Ecto neural progenitor cell (in vitro differentiated cells): Measurements from ENCODE around the gene CPLX4.

Experiments
- DNase-seq: peaks from one replicate; pipeline ENCODE4 v3.0.0-alpha.2; 2018; ENCODE audit warnings: low spot score

Gene CPLX4

DNA sequence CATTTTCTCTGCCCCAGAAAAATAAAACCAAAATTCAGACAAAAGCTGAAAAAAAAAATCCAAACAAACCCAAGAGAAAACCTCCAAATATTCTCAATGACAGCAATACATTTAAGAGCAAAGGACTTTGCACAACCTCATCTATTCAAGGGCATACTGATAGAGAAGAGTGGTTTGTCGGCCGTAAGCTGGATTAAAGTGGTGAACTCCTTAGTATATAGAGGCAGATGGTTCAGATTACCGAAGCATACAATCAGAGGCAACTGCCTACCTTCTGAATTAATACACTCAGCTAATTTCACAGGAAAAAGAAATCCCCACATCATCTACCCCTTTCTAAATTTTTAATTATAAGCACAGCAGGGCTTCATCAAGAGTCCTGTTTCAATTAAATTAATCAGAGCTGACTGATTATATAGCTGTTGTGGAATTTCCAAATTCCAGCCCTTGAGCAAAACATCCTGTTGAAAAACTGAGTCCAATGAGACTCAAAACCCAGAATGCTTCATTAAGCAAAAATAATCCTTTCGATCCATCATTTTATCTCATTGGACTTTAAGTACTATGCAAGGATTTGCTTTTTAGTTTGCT is at the start of gene CPLX4:
Gene CPLX4 (minus strand): TSS at position 190 of the 591 bp plus-strand sequence. CDS start 187 bp downstream, at position 3.
- no peak for DNase-seq

DNA sequence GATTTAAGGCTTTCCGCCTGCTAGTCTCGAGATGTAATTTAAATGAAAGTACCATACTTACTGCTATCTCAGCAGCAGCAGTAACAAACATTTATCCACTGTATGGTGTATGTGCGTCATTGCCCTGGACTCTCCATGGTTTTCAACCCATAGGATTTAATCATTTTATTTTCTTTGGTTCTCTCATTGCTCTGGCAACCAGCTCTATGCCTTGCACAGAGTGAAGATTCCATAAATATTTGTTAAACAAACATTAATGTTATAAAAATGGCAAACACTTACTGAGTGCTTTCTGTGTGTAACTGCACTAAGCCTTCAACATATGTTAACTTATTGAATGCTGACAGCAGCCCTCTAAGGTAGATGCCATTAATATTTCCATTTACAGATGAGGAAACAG is 41.9 kb upstream of the CPLX4 start:
- no peak for DNase-seq

- no peak for DNase-seq
These were observed 41.1 kb upstream of the CPLX4 start for GRCh38 chr18:59359576-59359952.

DNA sequence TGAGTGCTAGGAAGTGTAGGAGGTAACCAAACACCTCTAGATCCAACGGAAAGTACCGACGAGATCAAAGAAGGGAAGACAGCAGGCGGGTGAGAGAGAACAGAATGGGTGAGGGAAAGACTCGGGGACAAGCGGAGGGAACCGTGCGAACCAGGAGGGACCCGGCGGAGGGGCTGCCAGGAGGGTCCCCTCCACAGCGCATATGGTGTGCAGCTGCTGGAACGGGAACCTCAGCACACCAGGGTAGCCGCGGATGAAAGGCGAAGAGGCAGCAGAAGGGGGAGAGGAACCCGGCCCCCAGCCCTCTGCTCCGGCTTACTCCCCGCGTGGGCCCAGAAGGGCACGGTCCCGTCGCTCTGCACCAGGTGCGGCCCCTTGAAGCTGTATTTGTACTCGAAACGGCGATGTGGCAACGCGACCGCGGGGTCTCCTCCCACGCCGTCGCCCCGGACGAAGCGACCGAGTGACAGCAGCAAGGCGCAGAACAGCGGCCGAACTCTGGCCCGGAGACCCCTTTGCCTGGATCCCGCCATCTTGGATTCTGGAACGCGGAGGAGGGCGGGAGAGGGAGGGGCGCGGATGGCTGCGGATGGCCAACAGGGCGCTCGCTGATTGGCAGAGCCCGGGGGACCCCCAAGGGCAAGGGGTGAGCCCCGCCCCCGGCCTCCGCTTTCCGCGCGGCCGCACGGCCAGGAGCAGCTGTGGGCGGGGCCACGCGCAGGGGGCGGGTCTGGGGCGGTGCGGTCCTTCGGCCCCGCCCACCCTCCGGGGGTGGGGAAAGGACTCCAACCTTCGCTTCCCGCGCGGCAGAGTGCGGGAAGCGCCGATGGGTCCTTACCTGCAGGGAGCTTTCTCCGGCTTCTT is 40.5 kb upstream of the CPLX4 start, which contains the start of gene LMAN1:
Gene LMAN1 (minus strand): TSS at position 554 of the 864 bp plus-strand sequence. CDS start 21 bp downstream, at position 533.
- peak; percentile 98 for DNase-seq

GRCh38 chr18:59358414-59358711 is 39.9 kb upstream of the CPLX4 start:
- DNase-seq, result no peak

GRCh38 chr18:59357928-59358327 is 39.5 kb upstream of the CPLX4 start:
- DNase-seq, result no peak

GRCh38 chr18:59354731-59355130 is 36.3 kb upstream of the CPLX4 start:
- DNase-seq, result no peak

- DNase-seq, result no peak
These were observed 34.7 kb upstream of the CPLX4 start for GRCh38 chr18:59353079-59353680.

DNA sequence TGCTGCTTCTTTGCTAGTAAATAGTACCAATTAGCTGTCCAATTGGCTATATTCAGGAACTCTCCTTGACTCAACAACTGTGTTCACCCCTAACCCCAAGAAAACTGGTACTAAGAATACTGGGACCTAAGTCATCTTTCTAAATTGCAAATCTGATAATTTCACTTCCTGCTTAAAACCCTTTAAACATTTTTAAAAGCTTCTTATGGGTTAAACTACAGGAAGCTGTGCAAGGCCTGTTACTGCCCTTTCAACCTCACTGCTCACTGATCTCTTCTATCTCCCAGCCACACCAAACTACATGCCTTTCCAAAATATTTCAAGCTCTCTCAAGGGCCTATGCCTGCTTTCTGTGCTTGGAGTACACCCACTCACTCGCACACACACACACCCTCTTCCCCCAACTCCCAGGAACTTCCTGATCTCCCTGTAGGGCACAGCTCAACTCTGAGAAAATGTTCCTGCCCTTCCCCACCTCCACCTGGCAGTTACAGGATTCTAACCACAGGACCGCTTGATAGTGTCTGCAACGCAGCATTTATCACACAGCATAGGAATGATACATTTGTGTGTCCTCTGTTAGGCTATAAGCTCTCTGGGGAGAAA is 33.9 kb upstream of the CPLX4 start:
- no peak for DNase-seq

- no peak for DNase-seq
These were observed 27.1 kb upstream of the CPLX4 start for GRCh38 chr18:59345556-59345955.

- no peak for DNase-seq
These were observed 26.5 kb upstream of the CPLX4 start for GRCh38 chr18:59344996-59345395.

DNA sequence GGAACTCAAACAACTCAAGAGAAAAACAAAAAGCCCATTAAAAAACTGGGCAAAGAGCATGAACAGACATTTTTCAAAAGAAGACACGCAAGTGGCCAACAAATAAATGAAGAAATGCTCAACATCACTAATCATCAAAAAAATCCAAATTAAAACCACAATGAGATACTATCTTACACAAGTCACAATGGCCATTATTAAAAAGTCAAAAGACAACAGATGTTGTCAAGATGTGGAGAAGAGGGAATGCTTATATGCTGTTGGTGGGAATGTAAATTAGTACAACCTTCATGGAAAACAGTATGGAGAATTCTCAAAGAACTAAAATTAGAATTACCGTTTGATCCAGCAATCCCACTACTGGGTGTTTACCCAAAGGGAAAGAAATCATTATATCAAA is 25.5 kb upstream of the CPLX4 start:
- no peak for DNase-seq

- DNase-seq, result no peak
These were observed 22.4 kb upstream of the CPLX4 start for GRCh38 chr18:59340817-59341216.

- no peak for DNase-seq
These were observed 21.9 kb upstream of the CPLX4 start for GRCh38 chr18:59340312-59340711.

DNA sequence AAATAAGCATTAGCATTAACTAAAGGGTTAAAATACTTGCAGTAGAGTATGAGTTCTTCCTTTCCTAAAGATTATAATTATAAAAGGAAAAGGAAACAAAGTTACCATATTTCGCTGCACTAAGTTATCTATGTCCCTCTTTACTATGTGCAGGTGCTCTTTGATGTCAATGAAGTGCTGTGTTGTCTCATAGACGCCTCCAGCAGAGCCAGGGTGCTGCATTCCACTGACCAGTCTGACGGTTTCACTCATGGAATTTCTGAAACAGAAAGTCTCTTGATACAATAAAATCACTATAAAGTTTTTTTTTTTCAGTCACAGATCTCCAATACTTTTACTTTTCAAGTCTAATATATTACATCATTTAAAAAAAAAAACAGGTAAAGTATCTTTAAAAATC is 14.5 kb upstream of the CPLX4 start:
- no peak for DNase-seq

DNA sequence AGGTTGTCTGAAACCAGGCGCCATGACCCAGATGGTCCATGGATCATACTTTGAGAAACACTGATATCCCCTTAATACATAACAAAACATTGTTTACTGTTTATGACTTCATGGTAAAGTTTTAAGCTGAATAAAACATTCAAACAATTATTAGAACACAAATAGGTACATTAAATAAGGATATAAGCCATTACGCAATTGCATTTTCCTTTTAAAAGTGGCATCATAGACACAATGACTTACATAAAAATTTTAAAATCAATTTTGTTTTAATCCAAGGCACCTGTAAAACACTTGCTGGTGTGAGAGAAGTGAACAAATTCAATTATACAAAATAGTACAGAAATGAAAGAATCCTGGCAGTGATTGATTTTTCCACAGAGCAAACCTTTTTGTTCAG is 10.2 kb upstream of the CPLX4 start:
- no peak for DNase-seq

DNA sequence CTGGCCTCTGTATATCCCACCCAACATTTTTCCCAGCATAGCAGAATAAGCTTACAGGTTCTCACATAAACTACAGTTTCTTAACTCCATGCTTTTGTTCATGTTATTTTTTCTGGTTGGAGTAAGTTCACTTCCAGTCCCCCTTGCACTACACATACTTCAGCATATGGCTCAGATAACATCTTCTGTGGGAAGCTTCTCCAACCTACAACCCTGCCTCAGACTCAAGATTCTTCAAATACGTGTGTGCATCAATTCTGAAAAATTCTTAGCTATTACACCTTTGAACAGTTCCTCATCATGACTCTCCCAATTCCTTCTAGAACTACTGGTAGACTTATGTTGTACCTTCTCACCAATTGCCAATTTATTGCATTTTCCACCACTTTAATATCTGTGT is 7.5 kb upstream of the CPLX4 start:
- DNase-seq, result no peak

- no peak for DNase-seq
These were observed 6.1 kb upstream of the CPLX4 start for GRCh38 chr18:59324623-59324971.

- DNase-seq, result no peak
These were observed 5.6 kb upstream of the CPLX4 start for GRCh38 chr18:59323931-59324622.

DNA sequence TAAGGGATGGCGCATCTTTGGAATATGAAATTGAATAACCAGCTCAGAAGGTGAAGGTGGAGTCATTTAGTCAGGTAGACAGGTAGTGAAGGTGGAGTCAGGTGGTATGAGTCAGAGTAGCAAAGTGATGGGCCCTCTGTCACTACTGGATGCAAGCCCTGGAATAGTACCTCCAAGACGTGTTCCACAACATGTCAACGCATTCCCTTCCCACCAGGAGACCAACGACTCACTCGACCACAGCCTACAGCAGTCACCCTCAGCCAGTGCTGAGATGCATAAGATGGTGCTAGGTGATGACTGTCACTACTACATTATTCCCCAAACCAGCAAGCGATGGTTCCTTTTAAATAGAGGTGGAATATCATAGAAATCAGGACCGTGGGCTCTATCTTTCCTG is 6.8 kb downstream of the CPLX4 start:
- DNase-seq, result no peak

DNA sequence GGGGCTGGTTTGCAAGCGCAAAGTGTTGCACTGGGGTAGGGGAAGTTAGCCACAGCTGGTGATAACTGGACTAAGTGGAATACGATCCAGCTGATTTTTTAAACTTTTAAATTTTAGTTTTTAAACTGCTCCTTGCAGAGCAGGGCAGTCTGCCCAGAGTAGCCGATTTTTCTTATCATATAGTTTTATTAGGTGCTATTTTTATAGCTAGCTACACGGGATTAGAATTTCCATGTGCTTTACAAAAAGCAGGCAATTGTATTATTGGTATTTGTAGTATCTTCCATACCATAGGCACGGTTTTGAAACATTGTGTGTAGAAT is 9.6 kb downstream of the CPLX4 start:
- DNase-seq, result no peak

DNA sequence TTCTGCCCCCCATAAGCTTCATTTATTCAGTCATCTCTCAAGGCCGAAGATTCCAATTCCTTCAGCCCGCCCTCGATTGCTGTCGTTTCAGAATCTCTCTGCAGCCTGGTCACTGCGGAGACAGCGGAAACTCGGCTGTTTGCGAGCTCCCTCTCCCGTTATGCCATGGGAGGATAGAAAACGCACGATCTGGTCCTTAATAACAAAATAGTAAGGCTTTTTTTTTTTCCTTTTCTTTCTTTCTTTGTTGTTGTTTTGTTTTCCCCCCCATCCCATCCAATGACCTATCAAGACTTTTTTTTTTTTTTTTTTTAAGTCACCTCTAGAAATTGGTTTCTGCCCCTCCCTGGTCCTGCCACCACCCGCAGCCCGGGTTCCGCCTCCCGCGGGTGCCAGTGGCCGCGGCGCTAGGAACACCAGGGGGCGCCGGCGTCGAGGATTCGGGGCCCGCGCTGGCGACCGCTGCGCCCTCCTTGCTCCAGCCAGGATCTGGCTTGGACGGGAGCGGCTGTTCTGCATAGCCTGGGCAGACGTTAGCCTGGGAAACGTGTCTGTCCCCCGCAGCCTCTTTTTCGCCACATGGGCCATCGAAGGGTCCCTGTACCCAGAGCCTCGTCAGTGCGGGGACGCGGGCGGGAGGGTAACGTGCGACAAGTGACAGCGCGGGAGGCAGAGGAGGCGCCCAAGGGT is 10.1 kb downstream of the CPLX4 start:
- DNase-seq, result peak; percentile 88
